Stimulated activated CD4-positive, alpha-beta T cell treated with anti-CD3 and anti-CD28 coated beads, Interleukin-1b, Interleukin-23, amount 100 ng/mL, for 24 hours (primary cell): ENCODE measurements around the gene ALDH1L2.
"Not testable (repeated sequence)": the region's sequence is repeated elsewhere in the genome, so short reads cannot be mapped to it uniquely, and the experiment has no call there.

Experiments used
- DNase-seq, 4 experiments: peaks; one replicate each; pipeline ENCODE4 v3.0.0-alpha.2; 2020; ENCODE audit warnings: low read depth in 4 of 4, low spot score in 1 of 4

The ALDH1L2 gene

GRCh38 chr12:105084251-105085250, at the start of gene ALDH1L2:
Gene ALDH1L2, minus strand, starts transcription at chr12:105084458. Its CDS starts 22 bp downstream, at chr12:105084436.
- peak in 3 of 4 experiments; percentile 28 to 52 (median 30) for DNase-seq

- DNase-seq: no peak
Observed at GRCh38 chr12:105120551-105120950, 36.3 kb upstream of the ALDH1L2 start.

- no peak for DNase-seq
Observed at GRCh38 chr12:105116969-105117368, 32.7 kb upstream of the ALDH1L2 start.

GRCh38 chr12:105113094-105113493, 28.8 kb upstream of the ALDH1L2 start:
- no peak for DNase-seq

GRCh38 chr12:105110851-105111250, 26.6 kb upstream of the ALDH1L2 start:
- DNase-seq: no peak

GRCh38 chr12:105109465-105110212, 25.4 kb upstream of the ALDH1L2 start:
- DNase-seq: no peak

- peak; percentile 83 to 89 (median 88) for DNase-seq
Observed at GRCh38 chr12:105107494-105108371, 23.5 kb upstream of the ALDH1L2 start, which contains the start of gene WASHC4. Gene WASHC4, plus strand, starts transcription at chr12:105107731. Its CDS starts 70 bp downstream, at chr12:105107801.

- peak in 1 of 4 experiments; percentile 6 for DNase-seq
Observed at GRCh38 chr12:105107171-105107493, 22.9 kb upstream of the ALDH1L2 start.

GRCh38 chr12:105106621-105107020, 22.4 kb upstream of the ALDH1L2 start:
- no peak for DNase-seq

- DNase-seq: no peak
Observed at GRCh38 chr12:105104762-105105161, 20.5 kb upstream of the ALDH1L2 start.

GRCh38 chr12:105102673-105103072, 18.4 kb upstream of the ALDH1L2 start:
- no peak for DNase-seq

- DNase-seq: no peak
Observed at GRCh38 chr12:105100998-105101397, 16.7 kb upstream of the ALDH1L2 start.

GRCh38 chr12:105100207-105100985, 16.1 kb upstream of the ALDH1L2 start:
- no peak for DNase-seq

GRCh38 chr12:105099356-105099755, 15.1 kb upstream of the ALDH1L2 start:
- no peak for DNase-seq

- DNase-seq: not testable (repeated sequence)
Observed at GRCh38 chr12:105095338-105095737, 11.1 kb upstream of the ALDH1L2 start.

- DNase-seq: no peak
Observed at GRCh38 chr12:105092336-105092735, 8.1 kb upstream of the ALDH1L2 start.

GRCh38 chr12:105091476-105092206, 7.4 kb upstream of the ALDH1L2 start:
- no peak for DNase-seq

GRCh38 chr12:105090361-105090760, 6.1 kb upstream of the ALDH1L2 start:
- DNase-seq: no peak

- no peak for DNase-seq
Observed at GRCh38 chr12:105089817-105090216, 5.6 kb upstream of the ALDH1L2 start.
